DND-41 (cell line): ENCODE results near the gene BRAF.

Source experiments
- ATAC-seq: fragments of 200-7000 bp; cut with Tn5 transposase; 3 replicates; pipeline ENCODE4 v1.9.1; 2021; ENCODE audit warnings: low read depth; ENCODE audit not compliant: insufficient read depth
- DNase-seq: peaks from one replicate; pipeline ENCODE4 v3.0.0-alpha.2; 2020
- H2AFZ ChIP-seq: 2 replicates; pipeline ENCODE4 v1.6.0; 2012; ENCODE audit warnings: low read depth, low read length
- H3K27ac ChIP-seq: 2 replicates; pipeline ENCODE4 v1.5.1; 2012; ENCODE audit warnings: low read length, inconsistent platforms
- H3K27me3 ChIP-seq: fragments of 200-600 bp; sonication (generic); 2 replicates; pipeline ENCODE4 v1.6.0; 2012; ENCODE audit warnings: low read length, mild to moderate bottlenecking, inconsistent platforms; ENCODE audit not compliant: insufficient read depth, poor library complexity
- H3K36me3 ChIP-seq: 2 replicates; pipeline ENCODE4 v1.5.1; 2012; ENCODE audit warnings: low read length, inconsistent platforms; ENCODE audit not compliant: insufficient read depth
- H3K4me1 ChIP-seq: 2 replicates; pipeline ENCODE4 v1.5.1; 2012; ENCODE audit warnings: mild to moderate bottlenecking, low read length; ENCODE audit not compliant: insufficient read depth
- H3K4me2 ChIP-seq: 2 replicates; pipeline ENCODE4 v1.6.0; 2012; ENCODE audit warnings: mild to moderate bottlenecking, moderate library complexity, low read length, inconsistent platforms; ENCODE audit not compliant: insufficient read depth
- H3K4me3 ChIP-seq, 2 experiments: fragments of 200-600 bp in 1 of 2; shearing (Covaris generic) in 1 of 2; 2 replicates each; pipeline ENCODE4 v1.5.1; 2012 to 2016; ENCODE audit warnings: inconsistent platforms in 2 of 2, low read length in 2 of 2, mild to moderate bottlenecking in 2 of 2, low read depth in 1 of 2, moderate library complexity in 1 of 2
- H3K79me2 ChIP-seq: 2 replicates; pipeline ENCODE4 v1.6.0; 2012; ENCODE audit warnings: low read length, inconsistent platforms; ENCODE audit not compliant: insufficient read depth
- H3K9ac ChIP-seq: 2 replicates; pipeline ENCODE4 v1.6.0; 2012; ENCODE audit warnings: low read depth, mild to moderate bottlenecking, inconsistent platforms, low read length, moderate library complexity
- H3K9me3 ChIP-seq: 2 replicates; pipeline ENCODE4 v1.5.1; 2012; ENCODE audit warnings: low read length, moderate library complexity, mild to moderate bottlenecking, inconsistent platforms; ENCODE audit not compliant: insufficient read depth, severe bottlenecking
- H4K20me1 ChIP-seq: 2 replicates; pipeline ENCODE4 v1.6.0; 2012; ENCODE audit warnings: low read length; ENCODE audit not compliant: insufficient read depth
- CTCF ChIP-seq: IDR thresholded peaks from 2 replicates; pipeline ENCODE4 v1.5.1; 2012; ENCODE audit warnings: borderline replicate concordance, low read length, moderate library complexity, mild to moderate bottlenecking; ENCODE audit not compliant: poor library complexity, severe bottlenecking; ENCODE audit errors: extremely low read depth
- EZH2 ChIP-seq: IDR thresholded peaks from 3 replicates; pipeline ENCODE4 v1.6.1; 2012; ENCODE audit warnings: borderline replicate concordance, low read depth, mild to moderate bottlenecking, moderate library complexity, low read length, inconsistent platforms; ENCODE audit not compliant: severe bottlenecking

BRAF gene

DNA sequence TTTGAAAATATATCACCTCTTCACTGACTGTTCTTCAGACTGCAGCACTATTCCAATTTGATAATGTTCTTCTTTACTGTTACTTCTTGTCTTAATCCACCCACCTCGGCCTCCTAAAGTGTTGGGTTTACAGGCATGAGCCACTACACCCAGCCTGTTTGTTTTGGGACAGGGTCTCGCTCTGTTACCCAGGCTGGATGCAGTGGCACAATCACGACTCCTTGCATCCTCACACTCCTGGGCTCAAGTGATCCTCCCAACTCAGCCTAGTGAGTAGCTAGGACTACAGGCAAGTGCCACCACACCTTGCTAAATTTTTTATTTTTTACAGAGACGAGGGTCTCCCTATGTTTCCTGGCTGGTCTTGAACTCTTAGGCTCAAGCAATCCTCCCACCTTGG, 150.4 kb downstream of the BRAF start:
- H3K9ac ChIP-seq: no peak overlapping the region
- no peaks in the 10 kb centered on the region for H3K27me3 ChIP-seq
- H3K36me3 ChIP-seq: peaks cover 51% of the 10 kb centered on the region
- H3K79me2 ChIP-seq: no peaks in the 10 kb centered on the region
- DNase-seq (no peak), ATAC-seq (no peak)
- H2AFZ ChIP-seq: no peak overlapping the region
- no peaks in the 10 kb centered on the region for H3K4me1 ChIP-seq
- H3K9me3 ChIP-seq: no peaks in the 10 kb centered on the region
- no peaks in the 10 kb centered on the region for H4K20me1 ChIP-seq
- no peak overlapping the region for H3K27ac ChIP-seq
- H3K4me2 ChIP-seq: no peak overlapping the region
- no peak overlapping the region for H3K4me3 ChIP-seq
- TF ChIP-seq EZH2 (no peak), CTCF (no peak)

- ATAC-seq: no peak
- no peaks in the 10 kb centered on the region for H4K20me1 ChIP-seq
These were observed 151.6 kb downstream of the BRAF start for GRCh38 chr7:140773104-140773503.

DNA sequence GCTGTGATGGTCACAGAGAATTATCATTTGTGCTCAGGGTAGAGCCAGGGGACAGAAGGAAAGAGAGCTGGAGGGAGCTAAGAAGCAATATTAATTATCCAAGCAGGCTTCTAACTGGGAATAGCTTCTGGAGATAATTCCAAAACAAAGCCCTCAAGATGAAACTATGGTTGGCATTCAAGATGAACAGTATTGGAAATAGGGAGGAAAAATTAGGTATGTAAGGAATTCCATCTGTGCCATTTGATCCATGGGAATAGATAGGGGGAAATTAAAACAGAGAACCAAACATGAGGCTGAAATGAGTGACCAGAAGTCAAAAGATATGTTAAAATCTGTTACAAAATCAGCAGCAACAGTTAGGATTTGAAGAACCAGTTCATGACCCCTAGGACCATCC, 152.9 kb downstream of the BRAF start:
- no peaks in the 10 kb centered on the region for H3K4me1 ChIP-seq
- H3K4me3 ChIP-seq: no peak overlapping the region
- TF ChIP-seq EZH2 (no peak), CTCF (no peak)
- no peak overlapping the region for H3K27ac ChIP-seq
- DNase-seq: no peak
- H3K79me2 ChIP-seq: no peaks in the 10 kb centered on the region
- H4K20me1 ChIP-seq: no peaks in the 10 kb centered on the region
- H3K9me3 ChIP-seq: no peaks in the 10 kb centered on the region
- H3K4me2 ChIP-seq: no peak overlapping the region
- H3K27me3 ChIP-seq: no peaks in the 10 kb centered on the region
- no peak for ATAC-seq
- H2AFZ ChIP-seq: no peak overlapping the region
- H3K9ac ChIP-seq: no peak overlapping the region
- H3K36me3 ChIP-seq: peaks cover 56% of the 10 kb centered on the region

More at GRCh38 chr7:140773104-140773503, 151.6 kb downstream of the BRAF start:
- Histone ChIP-seq H3K9me3 (no peaks in the 10 kb centered on the region), H3K27ac (no peak overlapping the region), H3K9ac (no peak overlapping the region), H3K4me1 (no peaks in the 10 kb centered on the region), H3K4me2 (no peak overlapping the region), H3K36me3 (peaks cover 55% of the 10 kb centered on the region), H3K79me2 (no peaks in the 10 kb centered on the region), H2AFZ (no peak overlapping the region), H3K4me3 (no peak overlapping the region), H3K27me3 (no peaks in the 10 kb centered on the region)
- TF ChIP-seq EZH2: no peak
- no peak for TF ChIP-seq CTCF
- DNase-seq: no peak

- no peaks in the 10 kb centered on the region for H3K4me1 ChIP-seq
- DNase-seq (no peak), ATAC-seq (no peak)
- no peak overlapping the region for H3K4me3 ChIP-seq
- no peak overlapping the region for H3K27ac ChIP-seq
- H2AFZ ChIP-seq: no peak overlapping the region
- H3K79me2 ChIP-seq: no peaks in the 10 kb centered on the region
- H3K4me2 ChIP-seq: no peak overlapping the region
- no peak overlapping the region for H3K9ac ChIP-seq
- H4K20me1 ChIP-seq: no peaks in the 10 kb centered on the region
- no peak for TF ChIP-seq CTCF
- no peak for TF ChIP-seq EZH2
- H3K27me3 ChIP-seq: no peaks in the 10 kb centered on the region
- H3K9me3 ChIP-seq: no peaks in the 10 kb centered on the region
- H3K36me3 ChIP-seq: peaks cover 44% of the 10 kb centered on the region
These were observed 154.9 kb downstream of the BRAF start for GRCh38 chr7:140769852-140770251.
